Stimulated activated CD8-positive, alpha-beta memory T cell treated with anti-CD3 and anti-CD28 coated beads, Interleukin-15, amount 100 ng/mL, for 4 hours (primary cell): ENCODE results near the gene CARD10.

Experiments
- DNase-seq, 2 donors: peaks; one replicate each; pipeline ENCODE4 v3.0.0-alpha.2; 2020; ENCODE audit warnings: low read depth in 2 of 2

The CARD10 gene

GRCh38 chr22:37462983-37463382, 56.2 kb downstream of the CARD10 start:
- DNase-seq: no peak

GRCh38 chr22:37462436-37462835, 56.8 kb downstream of the CARD10 start:
- DNase-seq: no peak

- DNase-seq: no peak
These were observed 57.3 kb downstream of the CARD10 start for GRCh38 chr22:37461961-37462360.

- DNase-seq: no peak
These were observed 58.5 kb downstream of the CARD10 start for GRCh38 chr22:37460684-37461083.

- no peak for DNase-seq
These were observed 60.0 kb downstream of the CARD10 start for GRCh38 chr22:37459206-37459605.

GRCh38 chr22:37457093-37457893, 61.9 kb downstream of the CARD10 start:
- DNase-seq: peak; percentile 45 to 52

- DNase-seq: no peak
These were observed 62.9 kb downstream of the CARD10 start for GRCh38 chr22:37456346-37456745.

GRCh38 chr22:37455896-37456295, 63.3 kb downstream of the CARD10 start:
- DNase-seq: no peak

GRCh38 chr22:37454857-37455686, 64.1 kb downstream of the CARD10 start:
- DNase-seq: no peak

- no peak for DNase-seq
These were observed 65.5 kb downstream of the CARD10 start for GRCh38 chr22:37453696-37454095.

GRCh38 chr22:37451218-37451617, 68.0 kb downstream of the CARD10 start:
- DNase-seq: no peak

GRCh38 chr22:37449331-37450001, 69.7 kb downstream of the CARD10 start:
- DNase-seq: no peak

GRCh38 chr22:37448516-37449127, 70.6 kb downstream of the CARD10 start:
- no peak for DNase-seq

- DNase-seq: no peak
These were observed 73.7 kb downstream of the CARD10 start for GRCh38 chr22:37445501-37445900.

- DNase-seq: no peak
These were observed 75.2 kb downstream of the CARD10 start for GRCh38 chr22:37443977-37444376.

- no peak for DNase-seq
These were observed 76.1 kb downstream of the CARD10 start for GRCh38 chr22:37443086-37443485.

GRCh38 chr22:37442537-37442936, 76.7 kb downstream of the CARD10 start:
- DNase-seq: no peak

GRCh38 chr22:37442135-37442534, 77.1 kb downstream of the CARD10 start:
- DNase-seq: no peak

GRCh38 chr22:37440875-37441274, 78.3 kb downstream of the CARD10 start:
- no peak for DNase-seq
